HCT116 (cell line): ENCODE data around the gene UPF1.
"Not testable (repeated sequence)": the region's sequence is repeated elsewhere in the genome, so short reads cannot be mapped to it uniquely, and the experiment has no call there.

ENCODE experiments used
- EZH2 ChIP-seq: fragments of 200-600 bp; sonication (generic); IDR thresholded peaks from 2 replicates; pipeline ENCODE4 v1.6.1; 2017; ENCODE audit warnings: antibody characterized with exemption, mixed run types
- EZH2phosphoT487 ChIP-seq: fragments of 200-600 bp; IDR thresholded peaks from 2 replicates; pipeline ENCODE4 v1.6.1; 2018; ENCODE audit warnings: antibody characterized with exemption, borderline replicate concordance
- ZNF274 ChIP-seq: fragments of 200-500 bp; sonication (Bioruptor generic); IDR thresholded peaks from 2 replicates; pipeline ENCODE4 v1.6.1; 2014; ENCODE audit warnings: mild to moderate bottlenecking, low read depth, low read length, inconsistent platforms
- TF ChIP-seq, protein P1 (sequence below), 3 experiments: fragments of 200-600 bp in 1 of 3; sonication (generic) in 1 of 3; IDR thresholded peaks in 2 of 3; conservative IDR thresholded peaks in 1 of 3; 2 replicates each; pipeline ENCODE4 v1.5.1; 2012 to 2017; ENCODE audit warnings: low read depth in 2 of 3, low read length in 2 of 3, antibody characterized with exemption in 1 of 3, borderline replicate concordance in 1 of 3, control low read depth in 1 of 3, mild to moderate bottlenecking in 1 of 3, mixed read lengths in 1 of 3, mixed run types in 1 of 3, moderate library complexity in 1 of 3; ENCODE audit not compliant: insufficient read depth in 1 of 3
- TF ChIP-seq, protein P2 (sequence below): IDR thresholded peaks from 2 replicates; pipeline ENCODE4 v1.6.1; 2012

DNA sequence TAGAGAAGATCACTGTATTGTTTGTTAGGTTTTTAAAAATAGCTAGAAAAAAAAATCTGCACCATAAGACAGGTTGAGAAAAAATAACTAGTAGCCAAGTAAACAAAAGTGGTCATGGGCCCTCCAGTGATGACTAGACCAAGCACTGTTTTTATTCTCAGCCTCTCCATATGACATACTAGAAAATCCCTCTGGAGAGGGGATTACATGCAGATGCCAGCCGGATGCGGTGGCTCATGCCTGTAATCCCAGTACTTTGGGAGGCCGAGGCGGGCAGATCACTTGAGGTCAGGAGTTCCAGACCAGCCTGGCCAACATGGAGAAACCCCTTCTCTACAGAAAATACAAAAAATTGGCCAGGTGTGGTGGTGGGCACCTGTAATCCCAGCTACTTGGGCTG is 15.1 kb upstream of the UPF1 start:
- TF ChIP-seq EZH2phosphoT487, ZNF274, EZH2: not testable (repeated sequence)
- TF ChIP-seq, protein P1, sequence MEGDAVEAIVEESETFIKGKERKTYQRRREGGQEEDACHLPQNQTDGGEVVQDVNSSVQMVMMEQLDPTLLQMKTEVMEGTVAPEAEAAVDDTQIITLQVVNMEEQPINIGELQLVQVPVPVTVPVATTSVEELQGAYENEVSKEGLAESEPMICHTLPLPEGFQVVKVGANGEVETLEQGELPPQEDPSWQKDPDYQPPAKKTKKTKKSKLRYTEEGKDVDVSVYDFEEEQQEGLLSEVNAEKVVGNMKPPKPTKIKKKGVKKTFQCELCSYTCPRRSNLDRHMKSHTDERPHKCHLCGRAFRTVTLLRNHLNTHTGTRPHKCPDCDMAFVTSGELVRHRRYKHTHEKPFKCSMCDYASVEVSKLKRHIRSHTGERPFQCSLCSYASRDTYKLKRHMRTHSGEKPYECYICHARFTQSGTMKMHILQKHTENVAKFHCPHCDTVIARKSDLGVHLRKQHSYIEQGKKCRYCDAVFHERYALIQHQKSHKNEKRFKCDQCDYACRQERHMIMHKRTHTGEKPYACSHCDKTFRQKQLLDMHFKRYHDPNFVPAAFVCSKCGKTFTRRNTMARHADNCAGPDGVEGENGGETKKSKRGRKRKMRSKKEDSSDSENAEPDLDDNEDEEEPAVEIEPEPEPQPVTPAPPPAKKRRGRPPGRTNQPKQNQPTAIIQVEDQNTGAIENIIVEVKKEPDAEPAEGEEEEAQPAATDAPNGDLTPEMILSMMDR (IDR thresholded peaks at IDR 0.05 in 2 of 3, conservative IDR thresholded peaks at IDR 0.05 in 1 of 3; ENCODE audit: borderline replicate concordance in 1 of 3, insufficient read depth in 1 of 3, low read depth in 2 of 3, low read length in 2 of 3) = not testable (repeated sequence)
- TF ChIP-seq, protein P2, sequence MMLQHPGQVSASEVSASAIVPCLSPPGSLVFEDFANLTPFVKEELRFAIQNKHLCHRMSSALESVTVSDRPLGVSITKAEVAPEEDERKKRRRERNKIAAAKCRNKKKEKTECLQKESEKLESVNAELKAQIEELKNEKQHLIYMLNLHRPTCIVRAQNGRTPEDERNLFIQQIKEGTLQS = not testable (repeated sequence)
